ENCODE results near the gene FKBP10. TPM values are rescaled to one million over a fixed set of nuclear protein-coding genes. Genes with fewer than 3 reads are reported as not detected.

The FKBP10 gene
- total RNA-seq, 2 experiments from 2014 or later: not detected

GRCh38 chr17:41777574-41778188 lies 35.1 kb upstream of the FKBP10 start:
- no peak overlapping the region for H3K4me3 ChIP-seq (ENCODE audit: low read length)
- intact Hi-C loops (cut with DNase I, micrococcal nuclease): no loop called here
- H3K4me1 Mint-ChIP-seq (ENCODE audit: low read depth): no peaks in the 10 kb centered on the region
- POLR2A ChIA-PET: no interaction called here
- DNase-seq (no peak), ATAC-seq (ENCODE audit: poor library complexity) (no peak)
- H3K36me3 ChIP-seq (ENCODE audit: insufficient read depth, low read length): no peaks in the 10 kb centered on the region
- no peak overlapping the region for H3K27ac ChIP-seq (ENCODE audit: low read depth in 1 of 2, low read length in 2 of 2)
- H3K27me3 ChIP-seq (ENCODE audit: control insufficient read depth in 1 of 2, insufficient read depth in 2 of 2, low read length in 2 of 2): peaks cover 4 to 6% of the 10 kb centered on the region in 2 experiments
- H3K4me1 ChIP-seq (ENCODE audit: insufficient read depth, low read length): no peaks in the 10 kb centered on the region
- TF ChIP-seq, protein P1, sequence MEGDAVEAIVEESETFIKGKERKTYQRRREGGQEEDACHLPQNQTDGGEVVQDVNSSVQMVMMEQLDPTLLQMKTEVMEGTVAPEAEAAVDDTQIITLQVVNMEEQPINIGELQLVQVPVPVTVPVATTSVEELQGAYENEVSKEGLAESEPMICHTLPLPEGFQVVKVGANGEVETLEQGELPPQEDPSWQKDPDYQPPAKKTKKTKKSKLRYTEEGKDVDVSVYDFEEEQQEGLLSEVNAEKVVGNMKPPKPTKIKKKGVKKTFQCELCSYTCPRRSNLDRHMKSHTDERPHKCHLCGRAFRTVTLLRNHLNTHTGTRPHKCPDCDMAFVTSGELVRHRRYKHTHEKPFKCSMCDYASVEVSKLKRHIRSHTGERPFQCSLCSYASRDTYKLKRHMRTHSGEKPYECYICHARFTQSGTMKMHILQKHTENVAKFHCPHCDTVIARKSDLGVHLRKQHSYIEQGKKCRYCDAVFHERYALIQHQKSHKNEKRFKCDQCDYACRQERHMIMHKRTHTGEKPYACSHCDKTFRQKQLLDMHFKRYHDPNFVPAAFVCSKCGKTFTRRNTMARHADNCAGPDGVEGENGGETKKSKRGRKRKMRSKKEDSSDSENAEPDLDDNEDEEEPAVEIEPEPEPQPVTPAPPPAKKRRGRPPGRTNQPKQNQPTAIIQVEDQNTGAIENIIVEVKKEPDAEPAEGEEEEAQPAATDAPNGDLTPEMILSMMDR (IDR thresholded peaks at IDR 0.05): no peak
- no peaks in the 10 kb centered on the region for H3K9me3 ChIP-seq (ENCODE audit: control insufficient read depth in 1 of 2, insufficient read depth in 1 of 2, low read length in 2 of 2)
- H3K4me3 Mint-ChIP-seq: no peak overlapping the region
- no peaks in the 10 kb centered on the region for H3K36me3 Mint-ChIP-seq (ENCODE audit: low read depth)
- peaks cover 14% of the 10 kb centered on the region for H3K27me3 Mint-ChIP-seq
- CTCF ChIA-PET: no interaction called here
- no peaks in the 10 kb centered on the region for H3K9me3 Mint-ChIP-seq
- H3K27ac Mint-ChIP-seq: no peak overlapping the region

GRCh38 chr17:41779954-41780353 lies 32.9 kb upstream of the FKBP10 start:
- intact Hi-C loops (cut with DNase I, micrococcal nuclease): no loop called here
- POLR2A ChIA-PET: no interaction called here
- DNase-seq (no peak), ATAC-seq (ENCODE audit: poor library complexity) (no peak)
- Mint-ChIP-seq H3K27ac (no peak overlapping the region), H3K9me3 (no peaks in the 10 kb centered on the region), H3K27me3 (peaks cover 27% of the 10 kb centered on the region), H3K4me1 (ENCODE audit: low read depth) (peaks cover under 1% of the 10 kb centered on the region), H3K36me3 (ENCODE audit: low read depth) (no peaks in the 10 kb centered on the region), H3K4me3 (no peak overlapping the region)
- Histone ChIP-seq H3K9me3 (ENCODE audit: control insufficient read depth in 1 of 2, insufficient read depth in 1 of 2, low read length in 2 of 2) (no peaks in the 10 kb centered on the region), H3K36me3 (ENCODE audit: insufficient read depth, low read length) (no peaks in the 10 kb centered on the region), H3K4me1 (ENCODE audit: insufficient read depth, low read length) (peaks cover 3% of the 10 kb centered on the region), H3K27me3 (ENCODE audit: control insufficient read depth in 1 of 2, insufficient read depth in 2 of 2, low read length in 2 of 2) (peaks cover 14 to 18% of the 10 kb centered on the region in 2 experiments), H3K27ac (ENCODE audit: low read depth in 1 of 2, low read length in 2 of 2) (no peak overlapping the region), H3K4me3 (ENCODE audit: low read length) (no peak overlapping the region)
- TF ChIP-seq, protein P1 (IDR thresholded peaks at IDR 0.05): no peak
- CTCF ChIA-PET: interaction anchor here (0.8 kb wide), 1 partner anchor 9 kb away, joined by 3 read pairs; no protein-coding TSS in a partner anchor

DNA sequence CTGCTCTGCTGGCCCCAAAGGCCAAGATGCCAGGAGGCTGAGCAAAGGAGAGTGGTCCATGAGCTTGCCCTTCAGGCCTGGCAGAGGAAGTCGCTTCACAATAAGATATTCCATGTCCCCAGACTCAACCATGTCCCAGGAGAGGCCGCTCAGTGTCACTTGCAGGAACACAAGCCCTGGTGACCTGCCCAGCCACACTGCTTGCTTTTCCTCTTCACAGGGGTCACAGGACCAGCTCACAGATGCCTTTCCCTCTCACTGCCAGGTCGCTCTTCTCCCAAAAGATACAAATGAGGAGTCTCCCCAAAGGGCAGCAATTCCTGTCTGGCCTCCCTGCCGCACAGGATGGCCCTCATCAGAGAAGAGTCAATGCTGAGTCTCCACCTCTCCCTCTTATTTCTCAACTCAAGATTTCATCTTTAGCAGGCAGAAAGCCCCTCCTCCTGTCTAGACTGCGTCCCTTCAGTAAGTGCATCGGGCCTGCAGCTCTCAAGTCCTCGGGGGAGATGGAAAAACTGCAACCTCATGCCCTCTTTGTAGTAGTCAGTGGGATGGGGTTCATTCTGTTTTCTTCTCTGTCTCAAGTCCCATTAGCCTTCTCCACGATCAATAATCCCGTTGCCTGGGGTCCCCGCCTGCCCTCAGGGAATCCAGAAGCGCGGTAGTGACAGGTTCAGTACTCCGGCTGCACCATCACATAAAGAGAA lies 31.2 kb upstream of the FKBP10 start:
- Mint-ChIP-seq H3K4me3 (no peak overlapping the region), H3K4me1 (ENCODE audit: low read depth) (peaks cover 5% of the 10 kb centered on the region), H3K36me3 (ENCODE audit: low read depth) (no peaks in the 10 kb centered on the region), H3K27ac (no peak overlapping the region), H3K27me3 (peaks cover 33% of the 10 kb centered on the region), H3K9me3 (no peaks in the 10 kb centered on the region)
- TF ChIP-seq, protein P1 (IDR thresholded peaks at IDR 0.05): no peak
- Histone ChIP-seq H3K27me3 (ENCODE audit: control insufficient read depth in 1 of 2, insufficient read depth in 2 of 2, low read length in 2 of 2) (peaks cover 22 to 29% of the 10 kb centered on the region in 2 experiments), H3K9me3 (ENCODE audit: control insufficient read depth in 1 of 2, insufficient read depth in 1 of 2, low read length in 2 of 2) (peaks cover 0 to 5% of the 10 kb centered on the region in 2 experiments), H3K4me3 (ENCODE audit: low read length) (no peak overlapping the region), H3K4me1 (ENCODE audit: insufficient read depth, low read length) (peaks cover 19% of the 10 kb centered on the region), H3K27ac (ENCODE audit: low read depth in 1 of 2, low read length in 2 of 2) (no peak overlapping the region), H3K36me3 (ENCODE audit: insufficient read depth, low read length) (no peaks in the 10 kb centered on the region)
- POLR2A ChIA-PET: no interaction called here
- intact Hi-C loops (cut with DNase I, micrococcal nuclease): no loop called here
- DNase-seq (no peak), ATAC-seq (ENCODE audit: poor library complexity) (no peak)
- CTCF ChIA-PET: no interaction called here
